ENCODE results near the gene NAALADL2.

- TF ChIP-seq POLR2A (IDR thresholded peaks at IDR 0.05; ENCODE audit: low read depth, low read length) = no peak
- no peak for TF ChIP-seq EZH2 (IDR thresholded peaks at IDR 0.05; ENCODE audit: borderline replicate concordance, low read depth, low read length, severe bottlenecking)
- TF ChIP-seq, protein P1, sequence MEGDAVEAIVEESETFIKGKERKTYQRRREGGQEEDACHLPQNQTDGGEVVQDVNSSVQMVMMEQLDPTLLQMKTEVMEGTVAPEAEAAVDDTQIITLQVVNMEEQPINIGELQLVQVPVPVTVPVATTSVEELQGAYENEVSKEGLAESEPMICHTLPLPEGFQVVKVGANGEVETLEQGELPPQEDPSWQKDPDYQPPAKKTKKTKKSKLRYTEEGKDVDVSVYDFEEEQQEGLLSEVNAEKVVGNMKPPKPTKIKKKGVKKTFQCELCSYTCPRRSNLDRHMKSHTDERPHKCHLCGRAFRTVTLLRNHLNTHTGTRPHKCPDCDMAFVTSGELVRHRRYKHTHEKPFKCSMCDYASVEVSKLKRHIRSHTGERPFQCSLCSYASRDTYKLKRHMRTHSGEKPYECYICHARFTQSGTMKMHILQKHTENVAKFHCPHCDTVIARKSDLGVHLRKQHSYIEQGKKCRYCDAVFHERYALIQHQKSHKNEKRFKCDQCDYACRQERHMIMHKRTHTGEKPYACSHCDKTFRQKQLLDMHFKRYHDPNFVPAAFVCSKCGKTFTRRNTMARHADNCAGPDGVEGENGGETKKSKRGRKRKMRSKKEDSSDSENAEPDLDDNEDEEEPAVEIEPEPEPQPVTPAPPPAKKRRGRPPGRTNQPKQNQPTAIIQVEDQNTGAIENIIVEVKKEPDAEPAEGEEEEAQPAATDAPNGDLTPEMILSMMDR (IDR thresholded peaks at IDR 0.05; ENCODE audit: extremely low read depth in 1 of 2, insufficient read depth in 1 of 2, low read depth in 1 of 2, low read length in 2 of 2) = no peak
- TF ChIP-seq POLR2AphosphoS5 (IDR thresholded peaks at IDR 0.05; ENCODE audit: insufficient read depth, low read depth, low read length) = no peak
- no peak for TF ChIP-seq MAX (IDR thresholded peaks at IDR 0.05; ENCODE audit: insufficient read depth, insufficient read length)
- TF ChIP-seq GATA2 (IDR thresholded peaks at IDR 0.05; ENCODE audit: insufficient read depth, insufficient read length, low read depth, low read length) = no peak
- TF ChIP-seq MYC (IDR thresholded peaks at IDR 0.05; ENCODE audit: low read depth, low read length) = no peak
Measured at GRCh38 chr3:175428466-175428865, 569.3 kb downstream of the NAALADL2 start.

Measured in endothelial cell of umbilical vein (primary cell).